Measurements from ENCODE around the gene C1QL3.

The C1QL3 gene

GRCh38 chr10:16521311-16522016 is at the start of gene C1QL3:
Gene C1QL3, minus strand, starts transcription at chr10:16521879. Its CDS starts 814 bp downstream, at chr10:16521065.
- no peak for DNase-seq

GRCh38 chr10:16570731-16571130 is 49.1 kb upstream of the C1QL3 start:
- no peak for DNase-seq

- no peak for DNase-seq
These were observed 44.6 kb upstream of the C1QL3 start for GRCh38 chr10:16566202-16566805.

- no peak for DNase-seq
These were observed 43.9 kb upstream of the C1QL3 start for GRCh38 chr10:16565604-16566003.

- no peak for DNase-seq
These were observed 41.2 kb upstream of the C1QL3 start for GRCh38 chr10:16562891-16563290.

- no peak for DNase-seq
These were observed 37.6 kb upstream of the C1QL3 start for GRCh38 chr10:16559236-16559773.

- no peak for DNase-seq
These were observed 26.3 kb upstream of the C1QL3 start for GRCh38 chr10:16547973-16548372.

- DNase-seq: no peak
These were observed 23.5 kb upstream of the C1QL3 start for GRCh38 chr10:16545116-16545736.

GRCh38 chr10:16544591-16544990 is 22.9 kb upstream of the C1QL3 start:
- DNase-seq: no peak

- DNase-seq: no peak
These were observed 22.4 kb upstream of the C1QL3 start for GRCh38 chr10:16544099-16544498.

- no peak for DNase-seq
These were observed 14.5 kb upstream of the C1QL3 start for GRCh38 chr10:16536155-16536554.

GRCh38 chr10:16529853-16530252 is 8.2 kb upstream of the C1QL3 start:
- DNase-seq: no peak

- no peak for DNase-seq
These were observed 5.8 kb upstream of the C1QL3 start for GRCh38 chr10:16527452-16527851.

GRCh38 chr10:16520900-16521299 is 779 bp downstream of the C1QL3 start:
- no peak for DNase-seq

- DNase-seq: no peak
These were observed 1.5 kb downstream of the C1QL3 start for GRCh38 chr10:16519908-16520861.

- no peak for DNase-seq
These were observed 2.3 kb downstream of the C1QL3 start for GRCh38 chr10:16519250-16519907.

GRCh38 chr10:16518822-16519221 is 2.9 kb downstream of the C1QL3 start:
- no peak for DNase-seq

- no peak for DNase-seq
These were observed 10.8 kb downstream of the C1QL3 start for GRCh38 chr10:16510843-16511242.

GRCh38 chr10:16509996-16510395 is 11.7 kb downstream of the C1QL3 start:
- DNase-seq: no peak

- no peak for DNase-seq
These were observed 16.5 kb downstream of the C1QL3 start for GRCh38 chr10:16505161-16505560.

GRCh38 chr10:16497911-16498310 is 23.8 kb downstream of the C1QL3 start:
- DNase-seq: no peak

- DNase-seq: no peak
These were observed 27.7 kb downstream of the C1QL3 start for GRCh38 chr10:16493884-16494536.

All from GF-D8 (cell line).